Activated naive CD8-positive, alpha-beta T cell treated with anti-CD3 and anti-CD28 coated beads, Interleukin-2, amount 10 ng/mL, durations not matched to agents 7 days and 5 days (primary cell): ENCODE measurements around the gene TLE3. TPM values are rescaled to one million over a fixed set of nuclear protein-coding genes. Genes with fewer than 3 reads are reported as not detected.

Experiments used
- ATAC-seq: fragments of 150-1000 bp; cut with Tn5 transposase; one replicate; pipeline ENCODE4 v1.10.0; 2021; ENCODE audit warnings: low read depth, moderate library complexity
- POLR2A ChIA-PET: fragments of 350-600 bp; sonication (Branson Sonifier 250); formaldehyde crosslinking; loops from one replicate; lab custom pipeline; 2021; ENCODE audit warnings: antibody characterized with exemption; lab: Charles Lee
- DNase-seq: peaks from one replicate; pipeline ENCODE4 v3.0.0; 2021
- H3K27ac Mint-ChIP-seq: one replicate; pipeline ENCODE4 v1.8.0; 2022; ENCODE audit warnings: mild to moderate bottlenecking, mixed read lengths
- H3K27me3 Mint-ChIP-seq: one replicate; pipeline ENCODE4 v1.8.0; 2022; ENCODE audit warnings: mild to moderate bottlenecking, moderate library complexity, mixed read lengths
- H3K36me3 Mint-ChIP-seq: one replicate; pipeline ENCODE4 v1.8.0; 2021; ENCODE audit warnings: mild to moderate bottlenecking, mixed read lengths
- H3K4me1 Mint-ChIP-seq: one replicate; pipeline ENCODE4 v1.8.0; 2021; ENCODE audit warnings: mixed read lengths
- H3K4me3 Mint-ChIP-seq: one replicate; pipeline ENCODE4 v1.8.0; 2022; ENCODE audit warnings: mild to moderate bottlenecking, moderate library complexity, mixed read lengths
- H3K9me3 Mint-ChIP-seq: one replicate; pipeline ENCODE4 v1.8.0; 2021; ENCODE audit warnings: mixed read lengths
- total RNA-seq, 2 experiments: library from RNA; stranded (reverse); gene quantifications; one replicate each; pipeline ENCODE4 v1.2.3, GENCODE V29; 2021

Gene TLE3
- total RNA-seq, 2 experiments from 2014 or later = 80.5 to 87.9 TPM

DNA sequence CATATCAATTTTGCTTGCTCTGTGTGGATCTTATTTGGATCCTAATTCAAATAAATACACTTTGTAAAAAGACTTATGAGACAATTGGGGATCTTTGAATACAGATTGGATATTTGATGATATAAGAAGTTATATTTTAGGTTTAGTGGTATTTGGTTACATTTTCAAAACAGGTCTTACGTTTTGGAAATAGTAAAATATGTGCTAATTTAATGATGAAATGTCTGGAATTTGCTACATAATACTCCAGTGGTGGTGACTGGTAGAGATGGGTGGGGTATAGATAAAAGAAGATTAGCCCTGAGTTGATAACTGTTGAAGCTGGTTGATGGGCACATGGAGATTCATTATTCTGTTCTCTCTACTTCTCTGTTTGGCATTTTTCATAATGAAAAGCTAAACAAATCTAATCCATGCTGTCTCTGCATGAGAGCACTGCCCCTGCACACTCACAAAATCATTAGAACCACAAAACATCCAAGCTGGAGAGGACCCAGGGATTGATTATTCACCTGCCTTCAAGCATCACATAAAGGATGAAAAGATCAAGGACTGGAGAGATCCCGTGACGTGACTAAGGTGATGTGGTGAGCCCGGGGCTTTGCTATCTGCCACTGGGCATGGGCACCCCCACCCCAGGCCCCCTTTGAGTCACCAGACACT lies 58.9 kb downstream of the TLE3 start:
- Mint-ChIP-seq H3K36me3 (peaks cover 11% of the 10 kb centered on the region), H3K27ac (no peak overlapping the region), H3K27me3 (peaks cover 26% of the 10 kb centered on the region), H3K4me3 (no peak overlapping the region), H3K9me3 (peaks cover 3% of the 10 kb centered on the region), H3K4me1 (peaks cover 1% of the 10 kb centered on the region)
- ATAC-seq (no peak), DNase-seq (no peak)
- POLR2A ChIA-PET = no interaction called here

DNA sequence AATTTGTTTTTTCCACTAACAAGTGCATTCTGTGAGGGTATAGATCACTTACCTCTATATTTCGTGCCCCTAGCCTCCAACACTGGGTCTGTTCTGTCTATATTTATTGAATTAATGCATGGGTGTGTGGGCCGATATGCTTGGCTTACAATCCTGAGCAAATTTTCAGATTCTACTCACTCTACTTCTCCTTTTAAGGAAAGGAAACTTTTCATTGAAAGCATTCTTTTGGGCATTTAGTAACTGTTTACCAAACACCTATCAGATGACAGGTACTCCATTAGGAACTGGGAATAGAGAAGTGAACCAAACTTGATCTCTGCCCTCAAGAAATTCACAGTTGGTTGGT lies 60.5 kb downstream of the TLE3 start:
- no peaks in the 10 kb centered on the region for H3K4me1 Mint-ChIP-seq
- H3K9me3 Mint-ChIP-seq = no peaks in the 10 kb centered on the region
- POLR2A ChIA-PET = no interaction called here
- ATAC-seq (no peak), DNase-seq (no peak)
- H3K36me3 Mint-ChIP-seq = no peaks in the 10 kb centered on the region
- H3K4me3 Mint-ChIP-seq = no peak overlapping the region
- H3K27ac Mint-ChIP-seq = no peak overlapping the region
- H3K27me3 Mint-ChIP-seq = peaks cover 21% of the 10 kb centered on the region

GRCh38 chr15:70036585-70037291 lies 61.0 kb downstream of the TLE3 start:
- Mint-ChIP-seq H3K27ac (no peak overlapping the region), H3K27me3 (peaks cover 21% of the 10 kb centered on the region), H3K36me3 (no peaks in the 10 kb centered on the region), H3K4me1 (no peaks in the 10 kb centered on the region), H3K9me3 (no peaks in the 10 kb centered on the region), H3K4me3 (no peak overlapping the region)
- no peak for ATAC-seq
- DNase-seq = peak; percentile 12
- POLR2A ChIA-PET = no interaction called here

DNA sequence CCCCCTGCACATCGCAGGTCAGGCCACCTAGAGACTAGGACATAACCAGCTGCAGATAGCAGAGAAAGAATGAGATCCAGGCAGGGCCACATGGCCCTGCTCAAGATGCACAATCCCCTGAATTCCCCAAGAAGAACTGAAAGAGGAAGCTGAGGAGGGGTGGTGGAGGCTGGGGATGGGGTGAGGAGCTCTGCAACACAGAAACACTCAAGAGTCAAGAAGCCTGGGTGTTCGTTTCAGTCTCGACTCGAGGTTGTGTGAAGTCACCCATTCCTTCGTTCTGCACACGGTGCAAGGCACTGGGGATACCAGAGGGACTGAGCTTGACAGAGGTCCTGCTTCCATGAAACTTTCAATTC lies 62.0 kb downstream of the TLE3 start:
- H3K36me3 Mint-ChIP-seq = no peaks in the 10 kb centered on the region
- no peak for ATAC-seq
- no peak overlapping the region for H3K27ac Mint-ChIP-seq
- H3K9me3 Mint-ChIP-seq = no peaks in the 10 kb centered on the region
- POLR2A ChIA-PET = no interaction called here
- H3K27me3 Mint-ChIP-seq = peaks cover 19% of the 10 kb centered on the region
- no peak overlapping the region for H3K4me3 Mint-ChIP-seq
- H3K4me1 Mint-ChIP-seq = no peaks in the 10 kb centered on the region
- no peak for DNase-seq

- Mint-ChIP-seq H3K4me1 (no peaks in the 10 kb centered on the region), H3K36me3 (no peaks in the 10 kb centered on the region), H3K9me3 (no peaks in the 10 kb centered on the region), H3K27ac (no peak overlapping the region), H3K4me3 (no peak overlapping the region), H3K27me3 (peaks cover 14% of the 10 kb centered on the region)
- DNase-seq (peak; percentile 21), ATAC-seq (no peak)
- POLR2A ChIA-PET = no interaction called here
Measured at GRCh38 chr15:70035051-70035718, 62.5 kb downstream of the TLE3 start.

GRCh38 chr15:70034596-70034995 lies 63.1 kb downstream of the TLE3 start:
- no peaks in the 10 kb centered on the region for H3K4me1 Mint-ChIP-seq
- no peak overlapping the region for H3K4me3 Mint-ChIP-seq
- H3K27me3 Mint-ChIP-seq = peaks cover 14% of the 10 kb centered on the region
- POLR2A ChIA-PET = no interaction called here
- H3K36me3 Mint-ChIP-seq = no peaks in the 10 kb centered on the region
- ATAC-seq = no peak
- peak; percentile 8 for DNase-seq
- no peaks in the 10 kb centered on the region for H3K9me3 Mint-ChIP-seq
- H3K27ac Mint-ChIP-seq = no peak overlapping the region

- H3K9me3 Mint-ChIP-seq = no peaks in the 10 kb centered on the region
- peaks cover 12% of the 10 kb centered on the region for H3K27me3 Mint-ChIP-seq
- peak; percentile 9 for DNase-seq
- peaks cover 2% of the 10 kb centered on the region for H3K4me1 Mint-ChIP-seq
- no peaks in the 10 kb centered on the region for H3K36me3 Mint-ChIP-seq
- no peak for ATAC-seq
- no peak overlapping the region for H3K4me3 Mint-ChIP-seq
- POLR2A ChIA-PET = no interaction called here
- no peak overlapping the region for H3K27ac Mint-ChIP-seq
Measured at GRCh38 chr15:70034141-70034540, 63.6 kb downstream of the TLE3 start.

- H3K27me3 Mint-ChIP-seq = peaks cover 9% of the 10 kb centered on the region
- no peak overlapping the region for H3K4me3 Mint-ChIP-seq
- ATAC-seq (no peak), DNase-seq (peak; percentile 19)
- POLR2A ChIA-PET = no interaction called here
- peaks cover 2% of the 10 kb centered on the region for H3K4me1 Mint-ChIP-seq
- H3K9me3 Mint-ChIP-seq = no peaks in the 10 kb centered on the region
- H3K36me3 Mint-ChIP-seq = no peaks in the 10 kb centered on the region
- no peak overlapping the region for H3K27ac Mint-ChIP-seq
Measured at GRCh38 chr15:70033529-70034140, 64.1 kb downstream of the TLE3 start.

GRCh38 chr15:70033109-70033508 lies 64.6 kb downstream of the TLE3 start:
- ATAC-seq (no peak), DNase-seq (peak; percentile 16)
- Mint-ChIP-seq H3K27me3 (peaks cover 3% of the 10 kb centered on the region), H3K4me1 (peaks cover 2% of the 10 kb centered on the region), H3K36me3 (no peaks in the 10 kb centered on the region), H3K27ac (no peak overlapping the region), H3K4me3 (no peak overlapping the region), H3K9me3 (no peaks in the 10 kb centered on the region)
- POLR2A ChIA-PET = no interaction called here

DNA sequence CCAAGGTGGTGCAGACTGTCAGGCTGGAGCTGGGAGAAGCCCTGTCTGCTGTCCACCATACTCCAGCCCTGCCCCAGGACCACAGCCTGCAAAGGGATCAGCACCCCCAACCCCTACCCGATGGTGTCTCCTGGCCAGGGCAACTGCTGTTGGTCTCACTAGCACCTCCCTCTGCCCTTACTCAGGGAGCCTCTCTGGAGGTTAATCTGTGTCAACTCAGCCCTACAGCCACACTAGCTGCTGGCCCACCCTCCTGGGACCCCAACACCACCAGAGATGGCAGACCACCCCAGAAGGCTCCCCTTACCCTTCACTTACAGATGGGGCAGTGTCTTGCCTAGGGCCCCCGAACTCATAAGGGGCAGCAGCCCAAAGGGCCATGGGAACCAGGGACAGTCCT lies 65.2 kb downstream of the TLE3 start:
- H3K36me3 Mint-ChIP-seq = no peaks in the 10 kb centered on the region
- peaks cover 2% of the 10 kb centered on the region for H3K4me1 Mint-ChIP-seq
- H3K4me3 Mint-ChIP-seq = no peak overlapping the region
- H3K27ac Mint-ChIP-seq = no peak overlapping the region
- DNase-seq (peak; percentile 8), ATAC-seq (no peak)
- POLR2A ChIA-PET = no interaction called here
- H3K9me3 Mint-ChIP-seq = no peaks in the 10 kb centered on the region
- peaks cover 6% of the 10 kb centered on the region for H3K27me3 Mint-ChIP-seq

DNA sequence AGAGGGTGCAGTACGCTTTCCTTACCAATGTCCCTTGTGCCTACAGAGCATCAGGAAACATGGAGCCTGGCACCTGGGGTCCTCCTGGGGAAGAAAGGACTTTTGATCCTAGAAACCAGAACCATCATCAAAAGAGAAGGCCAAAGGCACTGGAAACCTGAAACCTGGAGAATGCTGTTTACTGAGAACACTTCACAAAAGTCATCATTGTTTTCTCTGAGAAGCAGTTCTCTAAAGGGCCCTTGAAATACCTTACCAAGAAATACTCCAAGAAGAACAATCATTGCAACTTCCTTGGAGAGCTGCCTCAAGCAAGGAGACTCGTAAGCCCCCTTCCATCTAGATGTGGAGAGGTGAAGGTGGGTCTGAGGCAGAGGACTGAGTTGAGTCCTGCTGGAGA lies 66.0 kb downstream of the TLE3 start:
- DNase-seq = no peak
- Mint-ChIP-seq H3K36me3 (no peaks in the 10 kb centered on the region), H3K4me1 (peaks cover 2% of the 10 kb centered on the region), H3K9me3 (no peaks in the 10 kb centered on the region), H3K27ac (no peak overlapping the region), H3K27me3 (peaks cover 7% of the 10 kb centered on the region), H3K4me3 (no peak overlapping the region)
- no peak for ATAC-seq
- POLR2A ChIA-PET = no interaction called here

DNA sequence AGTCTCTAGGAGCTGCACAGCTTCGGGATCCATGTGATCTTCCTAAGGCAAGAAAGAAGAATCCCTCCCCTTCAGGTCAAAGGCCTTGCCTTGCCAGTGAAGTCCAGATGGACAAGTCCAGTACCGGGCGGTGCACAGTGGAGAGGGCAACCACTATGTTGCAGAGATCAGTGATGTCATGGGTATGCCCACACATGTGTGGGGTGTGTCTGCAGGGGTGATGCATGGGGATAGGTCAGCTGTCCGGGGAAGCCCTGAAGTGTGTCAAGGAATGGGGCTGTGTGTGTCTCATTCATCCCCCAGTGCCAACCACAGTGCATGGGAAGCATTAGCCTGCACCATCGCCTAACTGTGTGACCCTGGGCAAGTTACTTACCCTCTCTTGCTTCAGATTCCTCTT lies 66.5 kb downstream of the TLE3 start:
- Mint-ChIP-seq H3K27ac (no peak overlapping the region), H3K36me3 (no peaks in the 10 kb centered on the region), H3K9me3 (no peaks in the 10 kb centered on the region), H3K4me3 (no peak overlapping the region), H3K4me1 (peaks cover 2% of the 10 kb centered on the region), H3K27me3 (peaks cover 8% of the 10 kb centered on the region)
- POLR2A ChIA-PET = no interaction called here
- ATAC-seq = no peak
- peak; percentile 24 for DNase-seq

- no peaks in the 10 kb centered on the region for H3K36me3 Mint-ChIP-seq
- POLR2A ChIA-PET = no interaction called here
- no peak for ATAC-seq
- H3K4me1 Mint-ChIP-seq = peaks cover 2% of the 10 kb centered on the region
- H3K9me3 Mint-ChIP-seq = no peaks in the 10 kb centered on the region
- no peak overlapping the region for H3K27ac Mint-ChIP-seq
- DNase-seq = peak; percentile 20
- H3K4me3 Mint-ChIP-seq = no peak overlapping the region
- peaks cover 8% of the 10 kb centered on the region for H3K27me3 Mint-ChIP-seq
Measured at GRCh38 chr15:70030851-70031250, 66.9 kb downstream of the TLE3 start.

DNA sequence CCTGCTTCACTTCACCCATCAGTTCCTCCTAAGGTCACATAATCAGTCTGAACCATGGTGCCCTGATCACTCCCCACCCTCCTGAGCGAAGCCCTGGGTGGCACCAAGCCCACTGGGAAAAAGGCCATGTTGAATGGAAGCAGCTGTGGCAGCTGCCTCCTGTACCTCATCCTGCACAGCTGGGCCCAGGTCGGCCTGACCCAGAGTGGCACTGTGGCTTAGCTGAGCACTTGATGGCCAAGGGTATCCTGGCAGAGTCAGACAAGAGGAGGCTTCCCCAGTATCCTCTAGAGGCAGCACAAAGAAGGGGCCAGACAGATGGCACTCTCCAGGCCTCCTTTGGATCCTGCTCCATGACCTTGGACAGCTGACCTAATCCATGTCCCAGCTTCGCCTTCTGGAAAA lies 68.4 kb downstream of the TLE3 start:
- no peak for ATAC-seq
- POLR2A ChIA-PET = no interaction called here
- no peaks in the 10 kb centered on the region for H3K36me3 Mint-ChIP-seq
- peaks cover 16% of the 10 kb centered on the region for H3K27me3 Mint-ChIP-seq
- H3K4me1 Mint-ChIP-seq = peaks cover 4% of the 10 kb centered on the region
- no peak overlapping the region for H3K4me3 Mint-ChIP-seq
- DNase-seq = peak; percentile 18
- H3K9me3 Mint-ChIP-seq = no peaks in the 10 kb centered on the region
- no peak overlapping the region for H3K27ac Mint-ChIP-seq
